ENCODE results near the gene FAF1.

DNA sequence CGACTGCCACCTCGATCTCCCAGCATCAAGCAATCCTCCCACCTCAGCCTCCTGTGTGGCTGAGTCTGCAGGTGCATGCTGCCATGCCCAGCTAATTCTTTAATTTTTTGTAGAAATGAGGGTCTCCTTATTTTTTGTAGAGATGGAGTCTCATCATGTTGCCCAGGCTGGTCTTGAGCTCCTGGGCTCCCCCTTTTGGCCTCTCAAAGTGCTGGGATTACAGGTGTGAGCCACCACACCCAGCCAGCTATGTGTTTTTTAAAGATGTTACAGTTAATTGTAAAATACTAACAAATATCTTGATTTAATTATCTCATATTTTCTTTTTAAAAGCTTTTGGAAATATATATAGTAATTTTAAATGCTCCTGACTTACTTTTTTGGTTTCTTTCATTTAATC is 355.5 kb downstream of the FAF1 start:
- TF ChIP-seq, protein P1, sequence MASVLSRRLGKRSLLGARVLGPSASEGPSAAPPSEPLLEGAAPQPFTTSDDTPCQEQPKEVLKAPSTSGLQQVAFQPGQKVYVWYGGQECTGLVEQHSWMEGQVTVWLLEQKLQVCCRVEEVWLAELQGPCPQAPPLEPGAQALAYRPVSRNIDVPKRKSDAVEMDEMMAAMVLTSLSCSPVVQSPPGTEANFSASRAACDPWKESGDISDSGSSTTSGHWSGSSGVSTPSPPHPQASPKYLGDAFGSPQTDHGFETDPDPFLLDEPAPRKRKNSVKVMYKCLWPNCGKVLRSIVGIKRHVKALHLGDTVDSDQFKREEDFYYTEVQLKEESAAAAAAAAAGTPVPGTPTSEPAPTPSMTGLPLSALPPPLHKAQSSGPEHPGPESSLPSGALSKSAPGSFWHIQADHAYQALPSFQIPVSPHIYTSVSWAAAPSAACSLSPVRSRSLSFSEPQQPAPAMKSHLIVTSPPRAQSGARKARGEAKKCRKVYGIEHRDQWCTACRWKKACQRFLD (CRISPR knock-in tag; IDR thresholded peaks at IDR 0.05) = no peak
- TF ChIP-seq SOX6 (IDR thresholded peaks at IDR 0.05) = no peak
- no peak for TF ChIP-seq CEBPB (tag; IDR thresholded peaks at IDR 0.05)

Measured in K562 (cell line).